Measurements from ENCODE around the gene EPHA6.
A peak's percentile ranks its signal among the peaks of the same experiment; 100 is the strongest.
"Not testable (repeated sequence)": the region's sequence is repeated elsewhere in the genome, so short reads cannot be mapped to it uniquely, and the experiment has no call there.

EPHA6 gene

DNA sequence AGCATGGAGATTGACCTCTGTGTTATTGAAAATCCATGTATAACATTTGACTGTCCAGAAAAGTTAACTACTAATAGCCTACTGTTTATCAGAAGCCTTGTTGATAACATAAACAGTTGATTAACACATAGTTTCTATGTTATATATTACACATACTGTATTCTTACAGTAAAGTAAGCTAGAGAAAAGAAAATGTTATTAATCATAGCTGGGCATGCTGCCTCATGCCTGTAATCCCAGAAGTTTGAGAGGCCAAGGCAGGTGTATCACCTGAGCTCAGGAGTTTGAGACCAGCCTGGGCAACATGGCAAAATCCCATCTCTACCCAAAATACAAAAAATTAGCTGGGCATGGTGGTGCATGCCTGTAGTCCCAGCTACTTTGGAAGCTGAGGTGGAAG is 163.3 kb downstream of the EPHA6 start:
- no peak overlapping the region for H3K4me3 ChIP-seq (ENCODE audit: low read length in 2 of 2)
- H3K27ac ChIP-seq (ENCODE audit: low read length), result no peak overlapping the region
- no peaks in the 10 kb centered on the region for H3K36me3 ChIP-seq (ENCODE audit: control insufficient read depth in 2 of 2, insufficient read depth in 2 of 2, low read length in 2 of 2)
- no peaks in the 10 kb centered on the region for H3K4me1 ChIP-seq (ENCODE audit: control insufficient read depth, insufficient read depth, low read length)
- no peaks in the 10 kb centered on the region for H3K9me3 ChIP-seq (ENCODE audit: control insufficient read depth in 2 of 2, low read length in 2 of 2)
- H3K27me3 ChIP-seq (ENCODE audit: control insufficient read depth in 1 of 2, insufficient read depth in 2 of 2, low read length in 2 of 2), result no peaks in the 10 kb centered on the region
- no peak overlapping the region for H3K9ac ChIP-seq (ENCODE audit: low read length in 2 of 2)

DNA sequence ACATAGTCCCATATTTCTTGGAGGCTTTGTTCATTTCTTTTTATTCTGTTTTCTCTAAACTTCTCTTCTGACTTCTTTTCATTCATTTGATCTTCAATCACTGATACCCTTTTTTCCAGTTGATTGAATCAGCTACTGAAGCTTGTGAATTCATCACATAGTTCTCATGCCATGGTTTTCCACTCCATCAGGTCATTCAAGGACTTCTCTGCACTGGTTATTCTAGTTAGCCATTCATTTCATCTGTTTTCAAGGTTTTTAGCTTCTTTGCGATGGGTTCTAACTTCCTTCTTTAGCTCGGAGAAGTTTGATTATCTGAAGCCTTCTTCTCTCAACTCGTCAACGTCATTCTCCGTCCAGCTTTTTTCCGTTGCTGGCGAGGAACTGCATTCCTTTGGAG is 169.3 kb downstream of the EPHA6 start:
- H3K9ac ChIP-seq (ENCODE audit: low read length in 2 of 2); H3K27me3 ChIP-seq (ENCODE audit: control insufficient read depth in 1 of 2, insufficient read depth in 2 of 2, low read length in 2 of 2); H3K27ac ChIP-seq (ENCODE audit: low read length); H3K4me3 ChIP-seq (ENCODE audit: low read length in 2 of 2); H3K4me1 ChIP-seq (ENCODE audit: control insufficient read depth, insufficient read depth, low read length); H3K36me3 ChIP-seq (ENCODE audit: control insufficient read depth in 2 of 2, insufficient read depth in 2 of 2, low read length in 2 of 2); H3K9me3 ChIP-seq (ENCODE audit: control insufficient read depth in 2 of 2, low read length in 2 of 2): not testable (repeated sequence)

DNA sequence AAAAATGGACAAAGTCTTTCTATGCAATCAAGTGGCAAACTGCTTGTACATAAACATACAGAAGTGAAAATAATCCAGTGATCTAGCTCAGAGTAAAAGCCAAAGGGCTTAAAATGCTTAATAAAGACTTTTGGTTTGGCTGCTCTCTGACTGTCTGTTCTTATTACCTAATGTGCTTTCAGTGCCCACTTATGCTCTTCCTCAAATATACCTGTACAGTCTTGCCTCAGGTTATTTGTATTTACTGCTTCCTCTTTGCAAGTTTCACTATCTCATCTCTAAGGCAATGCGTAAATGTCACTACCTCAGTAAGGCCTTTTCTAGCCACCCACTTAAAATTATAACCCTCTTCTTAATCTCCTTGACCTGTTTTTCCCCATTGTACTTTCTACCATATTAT is 171.8 kb downstream of the EPHA6 start:
- H3K4me1 ChIP-seq (ENCODE audit: control insufficient read depth, insufficient read depth, low read length), result no peaks in the 10 kb centered on the region
- H3K27ac ChIP-seq (ENCODE audit: low read length), result no peak overlapping the region

DNA sequence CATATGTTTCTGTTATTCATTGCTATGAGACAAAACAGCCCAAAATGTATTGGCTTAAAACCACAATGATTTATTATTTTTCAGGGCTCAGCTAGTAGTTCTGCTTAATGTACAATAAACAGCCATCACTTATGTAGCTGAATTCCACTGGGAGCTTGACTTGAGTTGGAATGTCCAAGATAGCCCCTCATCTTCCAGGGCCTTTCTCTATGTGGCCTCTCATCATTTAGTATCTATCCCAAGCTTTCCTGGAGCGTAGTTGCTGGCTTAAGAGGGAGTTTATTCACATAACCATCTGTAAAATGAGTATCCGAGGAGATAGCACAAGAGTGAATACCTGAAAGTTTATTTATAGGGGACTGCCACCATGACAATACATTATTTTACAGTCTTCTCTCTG is 176.8 kb downstream of the EPHA6 start:
- Histone ChIP-seq H3K9ac (ENCODE audit: low read length in 2 of 2) (no peak overlapping the region), H3K4me1 (ENCODE audit: control insufficient read depth, insufficient read depth, low read length) (no peaks in the 10 kb centered on the region), H3K4me3 (ENCODE audit: low read length in 2 of 2) (no peak overlapping the region), H3K9me3 (ENCODE audit: control insufficient read depth in 2 of 2, low read length in 2 of 2) (no peaks in the 10 kb centered on the region), H3K27ac (ENCODE audit: low read length) (no peak overlapping the region), H3K36me3 (ENCODE audit: control insufficient read depth in 2 of 2, insufficient read depth in 2 of 2, low read length in 2 of 2) (no peaks in the 10 kb centered on the region), H3K27me3 (ENCODE audit: control insufficient read depth in 1 of 2, insufficient read depth in 2 of 2, low read length in 2 of 2) (no peaks in the 10 kb centered on the region)

More for the DNA sequence above, 171.8 kb downstream of the EPHA6 start:
- Histone ChIP-seq H3K36me3 (ENCODE audit: control insufficient read depth in 2 of 2, insufficient read depth in 2 of 2, low read length in 2 of 2) (no peaks in the 10 kb centered on the region), H3K27me3 (ENCODE audit: control insufficient read depth in 1 of 2, insufficient read depth in 2 of 2, low read length in 2 of 2) (no peaks in the 10 kb centered on the region), H3K9ac (ENCODE audit: low read length in 2 of 2) (no peak overlapping the region), H3K9me3 (ENCODE audit: control insufficient read depth in 2 of 2, low read length in 2 of 2) (no peaks in the 10 kb centered on the region), H3K4me3 (ENCODE audit: low read length in 2 of 2) (no peak overlapping the region)

DNA sequence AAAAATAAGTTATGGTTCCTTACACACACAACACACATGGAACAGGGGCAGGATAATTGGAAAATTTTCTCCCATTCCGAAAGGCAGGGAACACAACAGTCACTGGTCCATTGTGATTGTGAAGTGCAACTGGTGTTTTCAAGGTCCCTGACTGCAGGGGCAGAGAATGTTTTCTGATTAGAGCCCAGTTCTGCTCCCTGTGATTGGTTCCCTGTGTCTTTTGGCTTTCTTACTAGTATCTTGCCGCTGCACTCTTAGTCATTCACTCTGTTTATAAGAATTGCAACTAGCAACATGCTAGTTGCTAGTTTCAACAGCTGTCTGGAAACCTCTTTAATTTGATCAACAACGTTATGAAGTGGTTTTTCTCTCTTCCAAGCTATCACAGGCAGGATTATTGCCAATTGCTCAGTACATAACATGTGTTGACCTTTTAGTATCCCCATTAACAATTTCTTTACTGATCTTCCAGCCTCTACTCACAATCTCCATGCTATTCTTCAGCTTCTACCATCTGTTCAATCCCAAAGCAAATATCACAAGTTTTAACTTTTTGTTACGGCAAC is 177.5 kb downstream of the EPHA6 start:
- no peaks in the 10 kb centered on the region for H3K4me1 ChIP-seq (ENCODE audit: control insufficient read depth, insufficient read depth, low read length)
- H3K36me3 ChIP-seq (ENCODE audit: control insufficient read depth in 2 of 2, insufficient read depth in 2 of 2, low read length in 2 of 2), result no peaks in the 10 kb centered on the region
- H3K27ac ChIP-seq (ENCODE audit: low read length), result peak overlapping the region; percentile 25
- H3K9ac ChIP-seq (ENCODE audit: low read length in 2 of 2), result no peak overlapping the region
- H3K9me3 ChIP-seq (ENCODE audit: control insufficient read depth in 2 of 2, low read length in 2 of 2), result peaks cover 0 to 3% of the 10 kb centered on the region in 2 donors
- no peak overlapping the region for H3K4me3 ChIP-seq (ENCODE audit: low read length in 2 of 2)
- H3K27me3 ChIP-seq (ENCODE audit: control insufficient read depth in 1 of 2, insufficient read depth in 2 of 2, low read length in 2 of 2), result no peaks in the 10 kb centered on the region

DNA sequence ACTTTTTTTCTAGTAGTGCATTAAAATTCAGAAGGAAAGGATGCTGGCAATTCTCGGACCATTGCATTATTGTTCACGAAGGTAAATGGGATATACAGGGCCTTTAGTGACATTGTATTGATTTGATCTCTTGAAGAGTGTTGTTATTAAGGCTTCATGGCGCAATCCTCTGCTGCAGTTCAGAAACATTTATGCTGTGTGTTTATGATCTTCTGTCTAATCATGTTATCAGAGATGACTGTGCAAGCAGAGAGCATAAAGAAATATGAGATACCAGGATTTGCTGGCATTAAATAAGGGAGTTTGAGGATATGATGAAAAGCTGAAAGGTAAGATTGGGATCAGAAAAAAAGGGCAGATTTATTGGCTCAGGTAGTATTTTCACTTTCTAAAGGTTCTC is 180.6 kb downstream of the EPHA6 start:
- H3K27me3 ChIP-seq (ENCODE audit: control insufficient read depth in 1 of 2, insufficient read depth in 2 of 2, low read length in 2 of 2), result no peaks in the 10 kb centered on the region

DNA sequence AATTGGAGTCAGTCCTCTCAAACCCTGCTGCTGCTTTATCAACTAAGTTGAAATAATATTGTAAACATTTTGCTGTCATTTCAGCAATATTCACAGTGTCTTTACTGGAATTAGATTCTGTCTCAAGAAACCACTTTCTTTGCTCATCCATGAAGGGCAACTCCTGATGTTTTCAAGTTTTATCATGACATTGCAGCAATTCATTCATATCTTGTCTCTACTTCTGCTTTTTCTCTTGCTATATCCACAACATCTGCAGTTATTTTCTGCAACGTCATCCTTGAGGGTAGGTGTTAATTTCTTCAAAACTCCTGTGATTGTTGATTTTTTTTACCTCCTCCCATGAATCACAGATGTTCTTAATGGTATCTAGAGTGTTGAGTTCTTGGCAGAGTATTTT is 181.6 kb downstream of the EPHA6 start:
- Histone ChIP-seq H3K9ac (ENCODE audit: low read length in 2 of 2) (no peak overlapping the region), H3K36me3 (ENCODE audit: control insufficient read depth in 2 of 2, insufficient read depth in 2 of 2, low read length in 2 of 2) (no peaks in the 10 kb centered on the region), H3K27me3 (ENCODE audit: control insufficient read depth in 1 of 2, insufficient read depth in 2 of 2, low read length in 2 of 2) (no peaks in the 10 kb centered on the region), H3K9me3 (ENCODE audit: control insufficient read depth in 2 of 2, low read length in 2 of 2) (peaks cover 0 to 3% of the 10 kb centered on the region in 2 donors), H3K4me3 (ENCODE audit: low read length in 2 of 2) (no peak overlapping the region), H3K4me1 (ENCODE audit: control insufficient read depth, insufficient read depth, low read length) (no peaks in the 10 kb centered on the region), H3K27ac (ENCODE audit: low read length) (no peak overlapping the region)

More for the DNA sequence above, 180.6 kb downstream of the EPHA6 start:
- no peaks in the 10 kb centered on the region for H3K4me1 ChIP-seq (ENCODE audit: control insufficient read depth, insufficient read depth, low read length)
- no peak overlapping the region for H3K4me3 ChIP-seq (ENCODE audit: low read length in 2 of 2)
- peaks cover 0 to 3% of the 10 kb centered on the region in 2 donors for H3K9me3 ChIP-seq (ENCODE audit: control insufficient read depth in 2 of 2, low read length in 2 of 2)
- H3K36me3 ChIP-seq (ENCODE audit: control insufficient read depth in 2 of 2, insufficient read depth in 2 of 2, low read length in 2 of 2), result no peaks in the 10 kb centered on the region
- H3K27ac ChIP-seq (ENCODE audit: low read length), result no peak overlapping the region
- no peak overlapping the region for H3K9ac ChIP-seq (ENCODE audit: low read length in 2 of 2)

DNA sequence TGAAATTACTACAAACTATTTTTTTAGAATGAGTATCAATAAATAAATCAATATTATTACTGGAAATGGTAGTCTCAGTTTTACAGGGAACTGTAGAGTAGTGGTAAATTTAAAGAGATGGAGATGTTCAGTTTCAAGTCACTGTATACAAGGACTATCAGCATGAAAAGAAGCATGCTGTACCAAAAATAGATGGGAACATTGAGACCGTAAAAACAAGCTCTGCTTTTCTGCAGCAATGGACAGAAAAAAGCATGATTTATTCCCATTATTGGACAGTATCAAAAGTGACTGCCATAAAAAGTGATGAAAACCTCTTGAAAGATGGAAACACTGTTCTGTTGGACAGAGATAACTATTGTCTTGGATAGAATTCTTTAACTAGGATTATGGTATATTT is 187.2 kb downstream of the EPHA6 start:
- no peak overlapping the region for H3K4me3 ChIP-seq (ENCODE audit: low read length in 2 of 2)
- H3K27me3 ChIP-seq (ENCODE audit: control insufficient read depth in 1 of 2, insufficient read depth in 2 of 2, low read length in 2 of 2), result no peaks in the 10 kb centered on the region
- peaks cover 0 to 2% of the 10 kb centered on the region in 2 donors for H3K9me3 ChIP-seq (ENCODE audit: control insufficient read depth in 2 of 2, low read length in 2 of 2)
- no peaks in the 10 kb centered on the region for H3K4me1 ChIP-seq (ENCODE audit: control insufficient read depth, insufficient read depth, low read length)
- H3K36me3 ChIP-seq (ENCODE audit: control insufficient read depth in 2 of 2, insufficient read depth in 2 of 2, low read length in 2 of 2), result no peaks in the 10 kb centered on the region
- H3K9ac ChIP-seq (ENCODE audit: low read length in 2 of 2), result no peak overlapping the region
- no peak overlapping the region for H3K27ac ChIP-seq (ENCODE audit: low read length)

DNA sequence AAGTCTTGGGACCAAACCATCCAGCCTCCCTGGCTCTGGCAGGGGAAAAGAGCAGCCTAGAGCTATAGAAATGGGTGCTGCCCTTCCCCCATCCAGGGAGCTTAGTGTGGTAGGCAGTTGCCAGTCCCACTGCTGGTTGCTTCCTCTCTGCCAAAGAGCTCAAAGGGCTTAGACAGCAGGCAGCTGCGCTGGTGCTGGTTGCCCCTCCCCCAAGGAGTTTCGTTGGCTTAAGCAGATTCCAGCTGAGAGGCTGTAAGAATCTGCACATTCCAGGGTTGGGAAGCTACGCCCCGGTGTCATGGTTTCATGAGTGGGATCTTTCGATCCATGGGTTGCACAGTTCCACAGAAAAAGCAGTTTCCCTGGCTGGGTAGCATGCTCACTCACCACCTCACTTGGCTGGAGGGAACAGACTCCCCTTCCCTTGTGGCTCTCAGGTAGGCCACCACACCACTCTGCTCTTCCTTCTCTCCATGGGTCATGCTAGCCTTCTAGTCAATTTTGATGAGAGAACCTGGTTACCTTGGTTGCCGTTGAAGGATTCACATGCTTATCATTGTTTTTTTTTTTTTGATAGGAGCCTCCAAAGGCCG is 195.1 kb downstream of the EPHA6 start:
- no peaks in the 10 kb centered on the region for H3K36me3 ChIP-seq (ENCODE audit: control insufficient read depth in 2 of 2, insufficient read depth in 2 of 2, low read length in 2 of 2)
- no peak overlapping the region for H3K9ac ChIP-seq (ENCODE audit: low read length in 2 of 2)
- H3K27ac ChIP-seq (ENCODE audit: low read length), result no peak overlapping the region
- H3K9me3 ChIP-seq (ENCODE audit: control insufficient read depth in 2 of 2, low read length in 2 of 2), result no peaks in the 10 kb centered on the region
- H3K27me3 ChIP-seq (ENCODE audit: control insufficient read depth in 1 of 2, insufficient read depth in 2 of 2, low read length in 2 of 2), result no peaks in the 10 kb centered on the region
- H3K4me3 ChIP-seq (ENCODE audit: low read length in 2 of 2), result no peak overlapping the region
- no peaks in the 10 kb centered on the region for H3K4me1 ChIP-seq (ENCODE audit: control insufficient read depth, insufficient read depth, low read length)

DNA sequence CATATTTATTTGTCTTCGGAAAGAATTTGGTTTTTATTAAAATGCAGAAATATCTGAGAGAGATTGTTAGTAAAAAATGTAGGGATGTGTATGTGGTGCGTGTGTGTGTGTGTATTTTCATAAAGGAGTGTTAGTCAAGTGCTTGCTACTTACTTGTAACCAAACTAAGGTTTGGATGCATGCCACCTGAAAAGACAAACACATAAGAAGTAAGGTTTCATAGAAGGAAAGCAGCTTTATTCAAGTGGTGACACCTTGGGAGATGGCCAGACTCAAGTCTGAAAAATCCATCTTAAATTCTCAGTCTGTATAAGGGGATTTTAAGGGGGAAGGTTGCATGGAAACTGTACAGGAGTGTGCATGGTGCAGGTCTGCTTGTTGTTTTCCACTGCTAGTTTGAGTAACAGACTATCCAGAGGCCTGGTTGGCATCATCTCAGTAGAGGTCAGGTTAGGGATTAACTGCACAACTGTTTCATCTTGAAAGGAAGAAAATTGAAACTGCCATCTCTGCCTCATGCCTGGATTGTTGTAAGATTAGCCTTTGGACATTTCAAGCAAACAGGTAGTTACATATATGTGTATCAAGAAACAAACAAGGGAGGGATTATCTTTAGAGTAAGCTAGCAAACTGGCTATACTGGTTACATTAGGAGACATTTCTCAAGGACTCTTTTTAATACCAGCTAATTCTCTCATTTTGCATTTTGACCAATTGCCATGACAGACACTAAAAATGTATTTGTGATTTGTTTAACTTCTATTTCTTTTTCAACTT is 196.7 kb downstream of the EPHA6 start:
- H3K27ac ChIP-seq (ENCODE audit: low read length), result peak overlapping the region; percentile 32

DNA sequence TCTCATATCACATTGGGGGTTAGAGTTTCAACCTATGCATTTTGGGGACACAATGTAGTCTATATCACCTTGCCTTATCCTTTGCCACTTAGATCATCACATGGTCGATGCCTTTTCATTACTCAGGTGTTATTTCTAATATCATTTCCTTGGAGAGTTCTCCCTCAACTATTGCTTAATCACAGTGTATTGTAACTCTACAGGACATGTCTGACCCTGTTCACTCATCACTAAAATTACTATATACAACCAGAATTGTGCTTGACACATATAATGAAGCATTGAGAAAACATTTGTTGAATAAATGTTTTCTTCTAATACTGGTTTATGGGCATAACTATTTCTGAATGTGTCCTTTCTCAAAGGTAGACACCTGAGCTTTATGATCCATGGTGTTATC is 207.4 kb downstream of the EPHA6 start:
- Histone ChIP-seq H3K9ac (ENCODE audit: low read length in 2 of 2) (no peak overlapping the region), H3K36me3 (ENCODE audit: control insufficient read depth in 2 of 2, insufficient read depth in 2 of 2, low read length in 2 of 2) (no peaks in the 10 kb centered on the region), H3K9me3 (ENCODE audit: control insufficient read depth in 2 of 2, low read length in 2 of 2) (peaks cover 0 to 6% of the 10 kb centered on the region in 2 donors), H3K4me3 (ENCODE audit: low read length in 2 of 2) (no peak overlapping the region), H3K27ac (ENCODE audit: low read length) (no peak overlapping the region), H3K27me3 (ENCODE audit: control insufficient read depth in 1 of 2, insufficient read depth in 2 of 2, low read length in 2 of 2) (no peaks in the 10 kb centered on the region), H3K4me1 (ENCODE audit: control insufficient read depth, insufficient read depth, low read length) (no peaks in the 10 kb centered on the region)

More for the DNA sequence above, 196.7 kb downstream of the EPHA6 start:
- Histone ChIP-seq H3K36me3 (ENCODE audit: control insufficient read depth in 2 of 2, insufficient read depth in 2 of 2, low read length in 2 of 2) (no peaks in the 10 kb centered on the region), H3K9me3 (ENCODE audit: control insufficient read depth in 2 of 2, low read length in 2 of 2) (no peaks in the 10 kb centered on the region), H3K4me1 (ENCODE audit: control insufficient read depth, insufficient read depth, low read length) (no peaks in the 10 kb centered on the region), H3K4me3 (ENCODE audit: low read length in 2 of 2) (no peak overlapping the region), H3K27me3 (ENCODE audit: control insufficient read depth in 1 of 2, insufficient read depth in 2 of 2, low read length in 2 of 2) (no peaks in the 10 kb centered on the region), H3K9ac (ENCODE audit: low read length in 2 of 2) (no peak overlapping the region)

All from stomach smooth muscle (tissue), 2 donors.